Stimulated activated CD4-positive, alpha-beta T cell treated with anti-CD3 and anti-CD28 coated beads, TNF-alpha, amount 100 ng/mL, for 1 hour (primary cell): ENCODE data around the gene PTPRG.
"Not testable (repeated sequence)": the region's sequence is repeated elsewhere in the genome, so short reads cannot be mapped to it uniquely, and the experiment has no call there.

Source experiments
- DNase-seq, 3 donors: peaks; one replicate each; pipeline ENCODE4 v3.0.0-alpha.2; 2020; ENCODE audit warnings: low read depth in 3 of 3, low spot score in 1 of 3

PTPRG gene

GRCh38 chr3:61748288-61748687, 186.9 kb downstream of the PTPRG start:
- no peak for DNase-seq

- DNase-seq, result no peak
Measured at GRCh38 chr3:61750766-61751165, 189.4 kb downstream of the PTPRG start.

GRCh38 chr3:61758839-61759238, 197.5 kb downstream of the PTPRG start:
- no peak for DNase-seq

- DNase-seq, result not testable (repeated sequence)
Measured at GRCh38 chr3:61760783-61761182, 199.4 kb downstream of the PTPRG start.

- DNase-seq, result no peak
Measured at GRCh38 chr3:61761694-61762430, 200.5 kb downstream of the PTPRG start.

- DNase-seq, result no peak
Measured at GRCh38 chr3:61765157-61765876, 203.9 kb downstream of the PTPRG start.

- no peak for DNase-seq
Measured at GRCh38 chr3:61768284-61769037, 207.1 kb downstream of the PTPRG start.

GRCh38 chr3:61769266-61769990, 208.1 kb downstream of the PTPRG start:
- DNase-seq, result no peak

- DNase-seq, result no peak
Measured at GRCh38 chr3:61771976-61772375, 210.6 kb downstream of the PTPRG start.

- no peak for DNase-seq
Measured at GRCh38 chr3:61772456-61772855, 211.1 kb downstream of the PTPRG start.

GRCh38 chr3:61774279-61774890, 213.0 kb downstream of the PTPRG start:
- no peak for DNase-seq

- no peak for DNase-seq
Measured at GRCh38 chr3:61776390-61776789, 215.0 kb downstream of the PTPRG start.

- no peak for DNase-seq
Measured at GRCh38 chr3:61777483-61777882, 216.1 kb downstream of the PTPRG start.

GRCh38 chr3:61778095-61778494, 216.7 kb downstream of the PTPRG start:
- no peak for DNase-seq

- DNase-seq, result no peak
Measured at GRCh38 chr3:61780016-61780415, 218.6 kb downstream of the PTPRG start.

- DNase-seq, result no peak
Measured at GRCh38 chr3:61780455-61781228, 219.3 kb downstream of the PTPRG start.

- DNase-seq, result no peak
Measured at GRCh38 chr3:61783993-61784718, 222.8 kb downstream of the PTPRG start.

- DNase-seq, result no peak
Measured at GRCh38 chr3:61788623-61789507, 227.5 kb downstream of the PTPRG start.
